GM13977 (cell line): ENCODE measurements around the gene PGAP2.

Source experiments
- DNase-seq: peaks from one replicate; pipeline ENCODE4 v3.0.0; 2012; ENCODE audit warnings: low spot score
- CTCF ChIP-seq: IDR thresholded peaks from 2 replicates; pipeline ENCODE4 v1.5.1; 2012; ENCODE audit warnings: mild to moderate bottlenecking, control low read depth; ENCODE audit not compliant: insufficient read depth; ENCODE audit errors: extremely low read depth, missing control alignments
- in situ Hi-C: fragments of 300-500 bp; cut with MboI; formaldehyde crosslinking; loops from one replicate; pipeline ENCODE4 v1.12.0; 2022; ENCODE audit warnings: low sequenced_read_pairs, low pct_unique_long_range_greater_than_20kb, mixed read lengths, inconsistent platforms; ENCODE audit not compliant: unreplicated experiment

Gene PGAP2

GRCh38 chr11:3832816-3833215 is 24.5 kb downstream of the PGAP2 start:
- no peak for DNase-seq
- no peak for TF ChIP-seq CTCF
- in situ Hi-C loops, result no loop called here

GRCh38 chr11:3833449-3833848 is 25.1 kb downstream of the PGAP2 start:
- TF ChIP-seq CTCF, result no peak
- in situ Hi-C loops, result no loop called here
- no peak for DNase-seq

GRCh38 chr11:3834349-3834663 is 25.9 kb downstream of the PGAP2 start:
- DNase-seq, result no peak
- TF ChIP-seq CTCF, result no peak
- in situ Hi-C loops, result no loop called here

GRCh38 chr11:3834664-3835461 is 26.5 kb downstream of the PGAP2 start:
- DNase-seq, result no peak
- TF ChIP-seq CTCF, result no peak
- in situ Hi-C loops, result no loop called here

GRCh38 chr11:3835751-3836150 is 27.4 kb downstream of the PGAP2 start:
- in situ Hi-C loops, result no loop called here
- DNase-seq, result no peak
- TF ChIP-seq CTCF, result no peak

- DNase-seq, result no peak
Measured at GRCh38 chr11:3836903-3837302, 28.5 kb downstream of the PGAP2 start.

More at GRCh38 chr11:3836903-3837302, 28.5 kb downstream of the PGAP2 start:
- TF ChIP-seq CTCF, result no peak
- in situ Hi-C loops, result no loop called here
